Measurements from ENCODE around the gene CTXN2. TPM values are rescaled to one million over a fixed set of nuclear protein-coding genes. Genes with fewer than 3 reads are reported as not detected.

CTXN2 gene
- not detected for total RNA-seq

DNA sequence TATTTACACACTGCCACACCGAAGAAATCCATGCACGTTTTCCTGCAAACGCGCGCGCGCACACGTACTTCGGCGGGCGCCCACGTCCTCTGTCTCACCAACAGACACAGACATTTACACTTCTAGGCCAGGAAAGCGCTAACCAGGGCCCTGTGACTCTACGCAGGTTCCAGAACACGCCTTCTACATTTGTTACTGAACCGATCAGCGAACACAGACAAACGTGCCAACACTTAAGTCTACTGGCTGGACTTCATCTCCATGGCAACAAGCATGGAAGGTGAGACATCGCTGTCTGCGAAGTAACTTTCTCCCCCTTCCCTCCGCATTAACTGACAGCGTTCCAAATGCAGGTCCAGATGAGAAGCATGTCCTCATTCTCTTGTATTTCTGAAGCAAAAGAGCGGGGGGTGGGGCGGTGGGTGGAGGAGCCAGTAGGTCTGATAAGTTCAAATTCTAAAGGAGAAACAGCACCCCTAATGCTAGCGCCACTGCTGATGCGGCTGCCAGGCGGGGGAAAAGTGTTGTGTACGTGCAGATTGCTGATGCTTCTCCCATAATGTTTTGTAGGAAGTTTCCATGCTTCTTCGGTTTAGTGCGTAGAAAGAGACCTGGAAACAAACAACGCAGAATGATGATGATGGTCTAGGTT is at the start of gene CTXN2:
Gene CTXN2 (plus strand): TSS at position 92 of the 652 bp plus-strand sequence. CDS start 9,636 bp downstream, outside the sequence.
- no peak for ATAC-seq
- DNase-seq (ENCODE audit: low spot score), result no peak
- intact Hi-C loops (cut with DNase I), result no loop called here

DNA sequence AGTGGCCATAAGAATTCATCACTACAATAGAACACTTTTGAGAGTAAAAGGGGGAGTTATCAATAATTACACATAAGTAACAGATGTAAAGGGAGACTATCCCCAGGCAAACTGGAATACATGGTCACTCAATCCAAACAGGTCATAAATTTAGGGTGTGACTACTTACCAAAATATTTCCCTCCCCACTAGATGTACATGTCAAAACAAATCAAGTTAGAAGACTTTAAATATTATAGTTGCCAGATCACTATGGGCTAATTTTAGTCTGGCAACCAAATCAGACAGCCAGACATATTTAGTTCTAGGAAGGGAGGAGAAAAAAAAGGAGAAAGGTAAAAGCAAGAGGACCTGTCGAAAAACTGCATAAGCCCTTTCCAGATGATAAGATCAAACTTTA is 47.6 kb upstream of the CTXN2 start:
- no peak for DNase-seq (ENCODE audit: low spot score)
- intact Hi-C loops (cut with DNase I), result no loop called here
- no peak for ATAC-seq

DNA sequence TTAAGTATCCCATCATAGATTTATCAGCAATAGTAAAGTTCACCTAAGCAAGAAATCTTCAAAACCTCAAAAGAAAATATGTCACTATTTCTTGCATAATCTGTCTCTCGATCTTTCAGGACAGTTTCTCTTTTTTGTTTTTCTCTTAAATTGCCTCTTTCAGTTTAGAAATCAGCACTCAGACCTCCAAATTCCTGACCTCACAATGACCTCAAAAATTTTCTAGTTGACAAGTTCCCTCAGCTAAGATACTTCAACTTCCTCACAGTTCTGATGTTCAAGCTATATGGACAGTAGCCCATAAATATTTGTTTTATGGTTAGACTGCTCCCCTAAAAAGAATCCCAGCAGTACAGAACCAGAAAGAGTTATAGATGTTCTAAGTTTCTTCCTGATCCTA is 46.6 kb upstream of the CTXN2 start:
- no peak for ATAC-seq
- intact Hi-C loops (cut with DNase I), result no loop called here
- no peak for DNase-seq (ENCODE audit: low spot score)

DNA sequence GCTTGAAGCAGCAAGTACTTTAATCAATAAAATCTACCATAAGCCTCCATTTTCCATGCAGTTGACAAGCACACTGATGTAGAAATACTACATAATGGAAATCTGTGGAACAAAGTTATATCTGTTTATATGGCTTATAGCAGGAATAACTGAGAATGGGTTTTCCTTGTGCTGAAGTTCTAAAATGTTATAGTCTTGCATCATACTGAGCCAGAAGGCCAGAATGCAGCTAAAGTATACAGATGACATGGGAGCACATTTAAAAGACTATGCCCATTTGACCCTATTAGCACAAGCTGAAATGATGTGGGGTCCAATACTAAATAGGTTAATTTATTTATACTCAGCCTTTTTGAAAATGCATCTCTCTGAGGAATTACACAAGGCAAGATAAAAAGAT is 45.5 kb upstream of the CTXN2 start:
- intact Hi-C loops (cut with DNase I), result no loop called here
- no peak for ATAC-seq
- no peak for DNase-seq (ENCODE audit: low spot score)

DNA sequence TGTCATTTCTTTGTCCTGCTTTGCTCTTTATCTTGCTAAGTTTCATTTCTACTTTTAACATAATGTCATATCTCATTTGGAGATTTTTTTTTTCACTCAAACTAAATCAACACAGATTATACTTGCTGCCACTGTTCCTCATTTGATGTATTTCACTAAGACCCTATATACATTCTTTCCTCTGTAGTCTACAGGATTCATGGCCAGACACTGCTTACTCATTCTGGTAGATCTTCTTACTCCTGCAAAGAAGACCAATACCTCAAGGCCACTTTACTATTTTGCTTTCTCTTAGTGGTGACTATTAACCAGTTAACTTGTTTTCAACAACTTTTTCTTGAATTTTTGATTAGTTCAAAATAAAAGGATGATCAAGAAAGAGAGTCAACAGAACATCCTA is 44.1 kb upstream of the CTXN2 start:
- ATAC-seq (no peak), DNase-seq (ENCODE audit: low spot score) (no peak)
- intact Hi-C loops (cut with DNase I), result no loop called here

DNA sequence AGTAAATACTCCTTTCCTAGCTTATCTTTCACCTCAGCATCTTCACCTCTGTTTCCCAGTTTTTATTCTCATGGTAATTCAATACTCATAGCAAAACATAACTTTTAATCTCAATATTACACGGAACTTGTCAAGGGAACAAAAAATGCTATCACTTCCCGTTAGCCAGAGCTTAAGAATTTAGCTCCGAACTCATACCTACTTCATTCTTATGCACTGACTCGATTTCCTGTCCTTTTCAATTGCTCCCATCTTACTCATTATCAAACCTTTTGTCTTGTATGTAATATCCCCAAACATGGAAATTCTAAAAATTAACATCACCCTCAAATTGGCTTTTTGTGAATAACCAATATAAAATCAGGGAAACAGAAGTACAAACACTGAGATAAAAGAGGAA is 41.6 kb upstream of the CTXN2 start:
- intact Hi-C loops (cut with DNase I), result no loop called here
- ATAC-seq (no peak), DNase-seq (ENCODE audit: low spot score) (no peak)

DNA sequence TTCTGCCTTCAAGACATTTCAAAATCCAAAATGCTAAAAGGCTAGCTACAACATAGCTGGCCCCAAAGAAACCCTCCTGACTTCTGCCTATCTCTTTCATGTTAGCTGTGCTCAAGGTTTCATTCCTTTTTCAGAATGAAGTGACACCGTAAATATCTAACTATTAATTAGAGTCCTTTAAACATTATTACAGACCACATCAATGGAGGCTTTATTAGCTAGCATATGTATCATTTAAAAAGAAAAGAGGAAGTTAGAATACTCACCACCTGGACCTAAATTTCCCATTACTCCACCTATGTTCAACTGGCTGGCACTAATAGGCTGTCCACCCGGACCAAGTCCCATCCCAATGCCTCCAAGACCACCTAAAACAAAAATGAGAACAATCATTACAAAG is 37.9 kb upstream of the CTXN2 start:
- ATAC-seq (no peak), DNase-seq (ENCODE audit: low spot score) (no peak)
- intact Hi-C loops (cut with DNase I), result no loop called here

DNA sequence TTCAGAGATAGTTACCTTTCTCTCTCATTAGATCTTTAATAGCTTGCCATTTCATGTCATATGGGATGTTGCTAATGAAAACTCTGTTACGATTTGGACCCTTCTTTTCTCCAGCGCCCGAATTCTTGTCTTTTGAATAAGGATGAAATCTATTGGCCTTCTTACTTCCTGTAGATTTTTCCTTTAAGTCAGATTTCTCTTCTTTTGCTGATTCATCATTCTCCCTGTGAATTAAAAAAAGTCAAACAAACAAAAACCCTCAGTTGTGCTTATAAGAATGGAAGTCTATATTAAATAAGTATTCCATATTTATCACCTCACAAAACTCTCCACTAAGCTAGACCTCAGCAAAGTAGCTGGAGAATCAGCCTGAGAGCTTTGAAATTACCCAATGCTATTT is 22.8 kb upstream of the CTXN2 start:
- intact Hi-C loops (cut with DNase I), result no loop called here
- DNase-seq (ENCODE audit: low spot score) (no peak), ATAC-seq (no peak)

DNA sequence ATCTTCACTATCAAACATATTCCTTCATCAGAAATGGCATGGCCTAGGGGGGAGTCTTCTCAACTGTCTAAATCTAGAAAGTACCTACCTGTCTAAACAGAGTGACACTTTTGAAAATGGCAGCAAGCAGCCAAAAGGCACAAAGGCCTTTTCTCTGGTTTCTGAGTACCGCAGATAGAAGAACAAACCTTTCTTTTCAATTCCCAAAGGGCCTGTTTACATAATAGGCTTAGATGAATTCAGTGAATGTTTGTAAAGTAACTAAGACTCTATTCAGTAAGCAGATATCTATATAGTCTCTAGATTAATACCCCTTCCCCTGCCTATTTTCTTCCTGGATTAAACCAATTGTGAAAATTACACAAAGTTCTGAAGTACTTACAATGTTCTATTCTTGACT is 20.5 kb upstream of the CTXN2 start:
- DNase-seq (ENCODE audit: low spot score) (no peak), ATAC-seq (no peak)
- intact Hi-C loops (cut with DNase I), result no loop called here

DNA sequence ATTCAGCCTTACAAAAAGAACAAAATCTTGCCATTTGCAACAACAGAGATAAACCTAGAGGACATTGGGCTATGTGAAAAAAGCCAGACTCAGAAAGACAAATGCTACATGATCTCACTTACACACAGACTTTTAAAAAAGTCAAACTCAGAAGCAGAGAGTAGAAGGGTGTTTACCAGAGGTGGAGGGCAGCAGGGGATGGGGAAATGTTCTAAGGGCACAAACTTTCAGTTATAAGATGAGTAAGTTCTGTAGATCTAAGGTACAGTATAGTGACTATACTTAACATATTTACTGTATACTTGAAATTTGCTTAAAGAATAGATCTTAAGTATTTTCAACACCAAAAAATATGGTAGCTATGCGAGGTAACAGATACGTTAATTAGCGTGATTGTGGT is 16.3 kb upstream of the CTXN2 start:
- no peak for ATAC-seq
- intact Hi-C loops (cut with DNase I), result no loop called here
- no peak for DNase-seq (ENCODE audit: low spot score)

DNA sequence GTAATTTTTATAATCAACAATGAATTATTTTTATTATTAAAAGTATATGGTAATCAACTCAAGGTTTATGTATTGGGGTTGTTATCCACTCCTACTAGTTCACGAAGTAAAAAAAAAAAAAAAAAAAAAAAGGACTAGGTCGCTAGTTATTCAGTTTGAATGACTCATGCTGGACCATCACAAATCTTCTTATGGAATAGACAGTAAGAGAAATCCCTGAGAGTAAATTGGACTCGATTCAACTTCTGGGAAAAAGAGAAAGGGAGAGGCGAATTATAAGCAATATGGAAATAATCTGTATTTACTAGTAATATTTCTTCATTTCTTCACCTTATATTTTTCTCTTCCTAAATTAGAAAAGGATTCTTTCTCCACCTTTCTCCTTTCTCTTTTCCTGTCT is 15.4 kb upstream of the CTXN2 start:
- DNase-seq (ENCODE audit: low spot score) (no peak), ATAC-seq (no peak)
- intact Hi-C loops (cut with DNase I), result no loop called here

DNA sequence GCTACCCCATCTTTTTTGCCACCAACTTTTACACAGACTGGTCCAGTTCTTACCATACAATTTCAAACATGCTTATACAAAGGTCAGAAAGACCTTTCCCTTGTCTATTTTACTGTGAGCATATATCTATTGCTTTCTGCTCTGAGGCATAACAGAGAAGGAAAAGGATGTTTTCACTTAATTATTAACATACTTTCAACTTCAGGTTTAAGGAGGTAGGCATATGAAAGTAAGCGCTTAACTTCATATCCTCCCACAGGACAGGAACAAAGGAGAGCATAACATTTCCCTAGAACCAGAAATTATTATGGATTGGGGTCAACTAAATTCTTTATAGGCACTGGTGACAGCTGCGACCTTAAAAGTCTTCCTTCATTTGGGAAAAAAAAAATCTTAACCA is 14.5 kb upstream of the CTXN2 start:
- intact Hi-C loops (cut with DNase I), result no loop called here
- DNase-seq (ENCODE audit: low spot score) (no peak), ATAC-seq (no peak)

DNA sequence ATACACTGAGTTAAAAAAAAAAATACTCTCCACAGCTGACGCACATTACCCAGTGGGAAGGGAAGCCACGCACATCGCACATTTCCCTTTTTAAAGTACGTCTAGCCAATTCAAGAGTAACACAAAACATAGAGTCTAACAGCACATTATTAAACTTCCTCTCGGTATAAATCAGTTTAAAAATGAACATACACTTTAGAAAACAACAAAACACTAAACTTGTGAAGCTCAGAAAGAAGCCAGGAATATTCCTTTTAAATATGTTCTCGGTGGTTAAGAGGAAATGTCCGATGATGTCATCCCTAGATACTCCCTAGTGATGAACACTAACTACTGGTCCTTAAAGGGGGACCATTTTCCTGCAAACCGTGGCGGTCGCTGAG is 14.1 kb upstream of the CTXN2 start:
- intact Hi-C loops (cut with DNase I), result no loop called here
- no peak for DNase-seq (ENCODE audit: low spot score)
- ATAC-seq, result peak; percentile 89

DNA sequence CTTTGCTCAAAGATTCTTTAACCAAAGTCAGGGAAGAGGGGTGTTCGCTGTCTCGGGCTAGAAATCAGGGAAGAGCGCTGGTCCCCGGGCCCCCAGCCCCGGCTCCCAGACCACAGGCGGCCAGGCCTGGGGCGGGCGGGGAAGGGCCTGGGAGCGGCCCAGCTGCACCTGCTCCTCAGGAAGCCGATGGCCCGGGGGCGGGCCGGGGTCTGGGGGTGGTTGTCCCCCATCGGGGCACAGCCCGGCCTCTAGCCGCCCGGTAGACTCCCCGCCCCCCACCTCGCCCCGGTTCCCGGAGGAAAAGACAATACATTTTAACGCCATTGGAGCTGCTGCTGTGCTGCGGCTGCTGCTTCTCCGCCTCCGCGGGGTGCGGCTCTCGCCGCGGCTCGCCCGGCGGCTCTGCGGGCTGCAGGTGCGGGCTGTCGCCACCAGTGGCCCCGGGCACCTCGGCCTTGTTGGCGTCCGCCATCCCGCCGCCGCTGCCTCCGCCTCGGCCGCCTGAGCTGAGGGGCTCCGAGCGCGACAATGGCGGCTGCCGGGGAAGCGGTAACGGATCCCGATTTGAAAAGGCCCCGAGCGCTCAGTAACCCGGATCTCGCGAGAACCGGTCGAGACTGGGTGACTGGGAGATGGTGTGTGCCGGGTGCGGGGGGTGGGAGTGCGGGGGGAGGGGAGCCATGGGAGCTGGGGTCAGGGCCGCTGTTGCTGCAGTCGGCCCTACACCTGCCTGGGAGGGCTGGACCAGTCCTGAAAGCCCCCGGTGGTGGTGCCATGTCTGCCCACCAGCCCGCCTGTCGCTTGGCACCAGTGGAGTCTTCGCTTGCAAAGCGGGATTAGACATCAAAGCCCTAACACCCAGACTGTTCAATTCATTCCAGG is 13.5 kb upstream of the CTXN2 start, which contains the start of gene MYEF2:
Gene MYEF2 (minus strand): TSS at position 530 of the 882 bp plus-strand sequence. CDS start 58 bp downstream, at position 472.
- DNase-seq (ENCODE audit: low spot score), result peak; percentile 82
- peak; percentile 84 for ATAC-seq
- intact Hi-C loops (cut with DNase I), result no loop called here

DNA sequence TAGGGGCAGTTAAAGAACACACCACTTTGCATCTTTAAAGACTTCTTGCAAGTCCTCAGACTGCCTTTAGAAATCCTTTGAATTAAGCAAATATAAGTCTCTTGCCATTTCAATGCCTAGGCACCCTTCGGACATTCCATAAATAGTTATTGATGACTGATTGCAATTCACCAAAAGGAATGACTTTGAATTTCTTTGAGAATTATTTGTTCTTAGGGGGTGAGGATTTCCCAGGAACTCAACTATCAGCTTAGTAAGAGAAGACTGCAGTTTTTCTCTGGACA is 12.9 kb upstream of the CTXN2 start:
- intact Hi-C loops (cut with DNase I), result no loop called here
- ATAC-seq, result no peak
- no peak for DNase-seq (ENCODE audit: low spot score)

DNA sequence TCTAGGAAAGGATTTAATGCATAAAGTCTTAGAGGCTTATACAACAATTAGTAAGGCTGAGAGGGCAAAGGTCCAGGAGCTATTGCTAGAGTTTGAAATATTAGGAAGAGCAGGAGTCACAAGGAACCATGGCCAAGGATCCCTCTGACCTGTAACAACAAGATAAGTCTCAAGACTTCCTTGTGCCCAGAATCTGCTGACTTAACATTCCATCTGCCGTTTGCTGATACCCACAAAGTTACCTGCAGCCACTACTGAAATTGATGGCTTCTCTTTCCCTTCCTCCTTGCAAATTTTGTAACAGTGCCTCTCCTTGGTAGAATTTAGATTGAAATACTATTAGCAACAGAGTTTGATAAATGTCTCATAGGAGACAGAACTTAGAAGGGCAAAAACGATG is 8.7 kb upstream of the CTXN2 start:
- ATAC-seq (no peak), DNase-seq (ENCODE audit: low spot score) (no peak)
- intact Hi-C loops (cut with DNase I), result no loop called here

DNA sequence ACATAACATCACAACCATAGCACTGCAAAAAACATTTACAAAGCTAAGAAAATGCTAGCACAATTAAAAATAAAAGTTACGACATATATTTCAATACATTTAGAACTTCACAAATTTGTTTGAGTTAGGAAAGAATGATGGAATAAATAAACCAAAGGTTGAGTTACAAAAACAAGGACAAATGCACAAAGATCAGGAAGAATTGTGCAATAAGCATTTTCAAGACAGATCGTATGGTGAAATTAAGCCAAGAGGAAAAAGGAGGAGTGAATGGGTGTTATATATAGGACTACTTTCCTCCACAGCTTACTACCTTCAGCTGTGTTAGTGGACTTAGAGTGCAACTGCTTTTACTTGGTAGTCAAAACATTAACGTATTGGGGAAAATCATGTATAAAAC is 5.9 kb upstream of the CTXN2 start:
- ATAC-seq (no peak), DNase-seq (ENCODE audit: low spot score) (no peak)
- intact Hi-C loops (cut with DNase I), result no loop called here

DNA sequence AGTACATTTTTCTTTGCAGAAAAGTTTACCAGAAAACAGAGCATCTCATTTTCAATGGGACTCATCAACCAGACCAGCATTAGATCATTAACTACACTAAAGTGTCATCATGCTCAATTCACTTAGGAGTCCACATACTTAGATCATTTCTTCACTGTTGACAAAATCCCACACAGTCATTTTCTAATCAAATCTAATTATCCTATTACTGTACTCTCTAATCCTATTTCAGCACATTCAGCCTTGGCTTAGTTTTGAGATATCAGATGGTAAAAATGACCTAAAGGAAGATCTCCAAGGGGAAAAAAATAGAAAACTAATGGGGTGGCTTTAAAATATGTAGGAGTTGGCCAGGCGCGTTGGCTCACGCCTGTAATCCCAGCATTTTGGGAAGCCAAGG is 5.2 kb upstream of the CTXN2 start:
- intact Hi-C loops (cut with DNase I), result no loop called here
- ATAC-seq (no peak), DNase-seq (ENCODE audit: low spot score) (no peak)

DNA sequence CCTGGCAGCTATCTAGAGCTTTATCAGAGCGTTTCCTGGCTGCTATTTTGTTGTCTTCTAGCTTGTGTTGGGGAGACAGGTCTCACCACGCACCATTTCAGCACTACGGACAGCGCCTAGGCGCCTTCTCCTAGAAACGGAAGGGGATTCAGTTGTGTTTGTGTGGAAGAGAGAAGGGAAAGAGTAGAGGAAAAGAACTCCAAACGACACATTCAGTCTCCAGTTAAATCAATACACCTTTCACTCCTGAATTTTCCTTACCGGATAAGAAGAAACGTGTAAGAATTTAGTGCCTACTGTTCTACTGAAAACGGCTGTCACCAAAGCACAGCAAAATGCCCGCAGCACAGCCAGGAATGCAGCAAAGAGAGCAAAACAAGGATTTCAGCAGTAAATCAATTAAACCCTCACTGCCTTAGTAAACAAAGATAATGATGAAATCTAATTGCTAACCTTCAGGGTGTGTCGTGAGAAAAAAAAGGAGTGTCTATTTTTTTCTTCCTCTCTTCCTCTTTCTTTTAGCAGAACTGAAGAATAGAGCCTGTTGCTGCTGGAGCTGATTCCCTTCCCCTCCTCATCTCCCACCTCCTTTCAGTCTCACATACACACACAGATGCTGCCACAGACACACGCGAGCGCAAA is 412 bp upstream of the CTXN2 start:
- DNase-seq (ENCODE audit: low spot score) (peak; percentile 88), ATAC-seq (peak; percentile 50)

DNA sequence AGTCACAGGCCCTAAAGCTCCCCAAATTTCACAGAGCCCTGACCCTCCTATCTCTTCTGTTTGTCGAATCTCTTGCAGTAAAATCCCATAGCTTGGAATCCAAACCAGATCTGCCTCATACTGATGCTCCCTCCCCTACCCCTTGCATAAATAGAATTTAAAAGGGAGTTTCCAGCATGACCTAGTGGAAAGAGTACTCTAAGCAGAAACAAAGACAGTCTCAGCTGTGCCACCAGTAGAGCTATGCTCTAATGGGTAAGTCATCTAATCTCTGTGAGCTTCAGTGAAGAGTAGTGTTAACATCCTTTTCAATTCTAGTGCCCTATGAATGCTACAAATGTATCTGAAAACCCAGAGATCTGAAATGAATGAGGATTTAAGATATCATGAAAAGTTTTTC is 10.6 kb downstream of the CTXN2 start:
- DNase-seq (ENCODE audit: low spot score) (no peak), ATAC-seq (no peak)
- intact Hi-C loops (cut with DNase I), result no loop called here

More for the DNA sequence above, 412 bp upstream of the CTXN2 start:
- intact Hi-C loops (cut with DNase I), result no loop called here
